MCF 10A (cell line): ENCODE results near the gene RPH3AL. TPM values are rescaled to one million over a fixed set of nuclear protein-coding genes. Genes with fewer than 3 reads are reported as not detected.
"Not testable (repeated sequence)": the region's sequence is repeated elsewhere in the genome, so short reads cannot be mapped to it uniquely, and the experiment has no call there.

ENCODE experiments used
- BruUV-seq: library from RNA; stranded (reverse); fragments of 400-500 nt; replicated peaks from 2 replicates; lab custom pipeline; 2021; lab: Mats Ljungman, UMichigan
- CTCF ChIA-PET: fragments of 300-600 bp; sonication (Branson Sonifier 250); formaldehyde crosslinking; extraction: SDS; loops from one replicate; lab custom pipeline; 2021; ENCODE audit warnings: antibody characterized with exemption, inconsistent platforms; lab: Yijun Ruan, JAX
- POLR2A ChIA-PET: fragments of 300-600, 350-650 bp; sonication (Branson Sonifier 250); formaldehyde crosslinking; extraction: SDS; loops from one replicate; lab custom pipeline; 2020; ENCODE audit warnings: antibody characterized with exemption, inconsistent platforms; lab: Yijun Ruan, JAX
- DNase-seq: peaks from one replicate; pipeline ENCODE4 v3.0.0-alpha.2; 2018; ENCODE audit not compliant: unreplicated experiment
- H3K27ac Mint-ChIP-seq: one replicate; pipeline ENCODE4 v1.8.0; 2022; ENCODE audit warnings: mild to moderate bottlenecking, low read depth, mixed read lengths; ENCODE audit not compliant: unreplicated experiment
- H3K27me3 Mint-ChIP-seq: one replicate; pipeline ENCODE4 v1.8.0; 2022; ENCODE audit warnings: mixed read lengths; ENCODE audit not compliant: insufficient read depth, unreplicated experiment
- H3K36me3 Mint-ChIP-seq: one replicate; pipeline ENCODE4 v1.8.0; 2022; ENCODE audit warnings: mild to moderate bottlenecking, moderate library complexity, mixed read lengths; ENCODE audit not compliant: insufficient read depth, unreplicated experiment
- H3K4me1 Mint-ChIP-seq: one replicate; pipeline ENCODE4 v1.8.0; 2022; ENCODE audit warnings: mixed read lengths; ENCODE audit not compliant: insufficient read depth, unreplicated experiment
- H3K4me3 Mint-ChIP-seq: one replicate; pipeline ENCODE4 v1.8.0; 2022; ENCODE audit warnings: mild to moderate bottlenecking, moderate library complexity, mixed read lengths; ENCODE audit not compliant: unreplicated experiment
- H3K9me3 Mint-ChIP-seq: one replicate; pipeline ENCODE4 v1.8.0; 2022; ENCODE audit warnings: mixed read lengths; ENCODE audit not compliant: unreplicated experiment
- intact Hi-C: fragments of 100-400 bp; cut with micrococcal nuclease; formaldehyde crosslinking; loops from 2 replicates; pipeline ENCODE4 v1.14.1; 2022
- total RNA-seq: library from RNA; stranded (reverse); gene quantifications from 2 replicates; pipeline ENCODE4 v1.2.3, GENCODE V29; 2022
- TF ChIP-seq, protein P1 (sequence below): fragments of 200-600 bp; IDR thresholded peaks from one replicate; pipeline ENCODE4 v1.8.0; 2022; ENCODE audit warnings: antibody characterized with exemption, mild to moderate bottlenecking; ENCODE audit not compliant: unreplicated experiment

Gene RPH3AL
- total RNA-seq, 1 experiment from 2014 or later, result 0.89 TPM

GRCh38 chr17:246851-247421 lies 105.7 kb downstream of the RPH3AL start:
- peaks cover 11% of the 10 kb centered on the region for H3K27me3 Mint-ChIP-seq
- peaks cover 4% of the 10 kb centered on the region for H3K36me3 Mint-ChIP-seq
- POLR2A ChIA-PET, result no interaction called here
- H3K4me3 Mint-ChIP-seq, result no peak overlapping the region
- H3K27ac Mint-ChIP-seq, result no peak overlapping the region
- TF ChIP-seq, protein P1, sequence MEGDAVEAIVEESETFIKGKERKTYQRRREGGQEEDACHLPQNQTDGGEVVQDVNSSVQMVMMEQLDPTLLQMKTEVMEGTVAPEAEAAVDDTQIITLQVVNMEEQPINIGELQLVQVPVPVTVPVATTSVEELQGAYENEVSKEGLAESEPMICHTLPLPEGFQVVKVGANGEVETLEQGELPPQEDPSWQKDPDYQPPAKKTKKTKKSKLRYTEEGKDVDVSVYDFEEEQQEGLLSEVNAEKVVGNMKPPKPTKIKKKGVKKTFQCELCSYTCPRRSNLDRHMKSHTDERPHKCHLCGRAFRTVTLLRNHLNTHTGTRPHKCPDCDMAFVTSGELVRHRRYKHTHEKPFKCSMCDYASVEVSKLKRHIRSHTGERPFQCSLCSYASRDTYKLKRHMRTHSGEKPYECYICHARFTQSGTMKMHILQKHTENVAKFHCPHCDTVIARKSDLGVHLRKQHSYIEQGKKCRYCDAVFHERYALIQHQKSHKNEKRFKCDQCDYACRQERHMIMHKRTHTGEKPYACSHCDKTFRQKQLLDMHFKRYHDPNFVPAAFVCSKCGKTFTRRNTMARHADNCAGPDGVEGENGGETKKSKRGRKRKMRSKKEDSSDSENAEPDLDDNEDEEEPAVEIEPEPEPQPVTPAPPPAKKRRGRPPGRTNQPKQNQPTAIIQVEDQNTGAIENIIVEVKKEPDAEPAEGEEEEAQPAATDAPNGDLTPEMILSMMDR, result no peak
- H3K9me3 Mint-ChIP-seq, result peaks cover 10% of the 10 kb centered on the region
- no peaks in the 10 kb centered on the region for H3K4me1 Mint-ChIP-seq
- intact Hi-C loops, result no loop called here
- CTCF ChIA-PET, result no interaction called here
- BruUV-seq, result no TSS peak
- no peak for DNase-seq

DNA sequence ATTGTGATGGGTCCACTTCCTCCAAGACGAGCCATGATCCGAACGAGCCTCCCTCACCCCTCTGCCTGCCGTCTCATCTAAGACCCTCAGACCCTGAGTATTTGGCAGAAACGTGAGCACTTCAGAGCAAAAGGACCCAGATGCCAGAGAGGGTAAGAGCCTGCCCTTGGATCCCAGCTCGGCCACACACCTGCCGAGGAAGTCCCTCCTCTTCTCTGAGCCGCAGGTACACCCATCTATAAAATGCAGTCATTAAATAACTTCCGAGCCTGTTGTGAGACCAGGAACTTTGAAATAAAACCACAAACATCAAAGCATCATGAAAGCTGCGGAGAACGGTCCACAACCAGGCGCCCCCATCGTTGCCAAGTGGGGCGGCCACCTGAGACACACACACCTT lies 106.4 kb downstream of the RPH3AL start:
- no TSS peak for BruUV-seq
- H3K27me3 Mint-ChIP-seq, result peaks cover 11% of the 10 kb centered on the region
- intact Hi-C loops, result no loop called here
- H3K4me1 Mint-ChIP-seq, result no peaks in the 10 kb centered on the region
- H3K36me3 Mint-ChIP-seq, result peaks cover 4% of the 10 kb centered on the region
- H3K27ac Mint-ChIP-seq, result no peak overlapping the region
- no peak overlapping the region for H3K4me3 Mint-ChIP-seq
- ChIA-PET POLR2A (no interaction called here), CTCF (no interaction called here)
- peaks cover 10% of the 10 kb centered on the region for H3K9me3 Mint-ChIP-seq
- no peak for DNase-seq
- TF ChIP-seq, protein P1, result no peak

DNA sequence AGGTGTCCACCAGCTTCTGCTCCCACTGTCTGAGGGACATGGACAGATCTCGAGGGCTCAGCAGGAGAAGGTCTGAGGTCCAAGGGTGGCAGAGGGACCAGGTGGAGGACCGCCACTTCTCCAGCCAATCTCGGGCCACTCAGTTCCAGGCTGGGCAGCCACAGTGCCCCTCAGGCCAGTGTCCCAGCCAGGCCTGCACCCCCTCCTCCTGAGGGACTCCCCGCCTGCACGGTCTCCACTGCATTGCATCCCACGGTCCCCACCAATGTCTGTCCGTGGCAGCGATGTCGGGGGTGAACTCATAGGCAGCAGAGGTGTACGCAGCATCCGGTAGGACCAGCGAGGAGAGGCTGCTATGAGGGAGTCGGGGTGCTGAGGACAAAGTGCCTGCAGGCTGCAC lies 107.0 kb downstream of the RPH3AL start:
- TF ChIP-seq, protein P1, result no peak
- peaks cover 4% of the 10 kb centered on the region for H3K36me3 Mint-ChIP-seq
- peaks cover 11% of the 10 kb centered on the region for H3K27me3 Mint-ChIP-seq
- peaks cover 10% of the 10 kb centered on the region for H3K9me3 Mint-ChIP-seq
- intact Hi-C loops, result no loop called here
- H3K4me1 Mint-ChIP-seq, result no peaks in the 10 kb centered on the region
- CTCF ChIA-PET, result interaction anchor here (0.6 kb wide), 1 partner anchor 85 kb away, joined by 3 read pairs; no protein-coding TSS in a partner anchor
- no peak overlapping the region for H3K4me3 Mint-ChIP-seq
- H3K27ac Mint-ChIP-seq, result no peak overlapping the region
- POLR2A ChIA-PET, result no interaction called here
- DNase-seq, result no peak
- no TSS peak for BruUV-seq

DNA sequence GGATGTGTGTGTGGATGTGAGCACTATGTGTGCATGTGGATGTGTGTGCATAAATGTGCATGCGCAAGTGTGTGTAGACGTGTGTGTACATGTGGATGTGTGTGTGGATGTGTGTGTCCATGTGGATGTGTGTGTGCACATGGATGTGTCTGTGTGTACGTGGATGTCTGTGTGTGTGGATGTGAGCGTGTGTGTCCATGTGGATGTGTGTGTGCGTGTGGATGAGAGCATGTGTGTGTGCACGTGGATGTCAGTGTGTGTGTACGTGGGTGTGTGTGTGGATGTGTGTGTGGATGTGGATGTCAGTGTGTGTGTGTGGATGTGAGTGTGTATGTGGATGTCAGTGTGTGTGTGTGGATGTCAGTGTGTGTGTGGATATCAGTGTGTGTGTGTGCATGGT lies 107.6 kb downstream of the RPH3AL start:
- H3K4me1 Mint-ChIP-seq, result no peaks in the 10 kb centered on the region
- ChIA-PET POLR2A (no interaction called here), CTCF (interaction anchor here (0.6 kb wide), 1 partner anchor 84 kb away, joined by 3 read pairs; no protein-coding TSS in a partner anchor)
- peaks cover 11% of the 10 kb centered on the region for H3K27me3 Mint-ChIP-seq
- H3K4me3 Mint-ChIP-seq, result no peak overlapping the region
- peaks cover 4% of the 10 kb centered on the region for H3K36me3 Mint-ChIP-seq
- BruUV-seq, result no TSS peak
- no peak overlapping the region for H3K27ac Mint-ChIP-seq
- H3K9me3 Mint-ChIP-seq, result peaks cover 10% of the 10 kb centered on the region
- DNase-seq, result no peak
- TF ChIP-seq, protein P1, result no peak
- intact Hi-C loops, result no loop called here

DNA sequence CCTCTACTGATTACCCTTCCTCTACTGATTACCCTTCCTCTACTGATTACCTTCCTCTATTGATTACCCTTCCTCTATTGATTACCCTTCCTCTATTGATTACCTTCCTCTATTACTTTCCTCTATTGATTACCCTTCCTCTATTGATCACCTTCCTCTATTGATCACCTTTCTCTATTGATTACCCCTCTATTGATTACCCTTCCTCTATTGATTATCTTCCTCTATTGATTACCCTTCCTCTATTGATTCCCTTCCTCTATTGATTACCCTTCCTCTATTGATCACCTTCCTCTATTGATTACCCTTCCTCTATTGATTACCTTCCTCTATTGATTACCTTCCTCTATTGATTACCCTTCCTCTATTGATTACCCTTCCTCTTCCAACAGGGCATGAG lies 108.7 kb downstream of the RPH3AL start:
- peaks cover 11% of the 10 kb centered on the region for H3K27me3 Mint-ChIP-seq
- not testable (repeated sequence) for BruUV-seq, H3K4me3 Mint-ChIP-seq

More for the DNA sequence above, 108.7 kb downstream of the RPH3AL start:
- DNase-seq, H3K36me3 Mint-ChIP-seq, H3K27ac Mint-ChIP-seq, H3K9me3 Mint-ChIP-seq, POLR2A ChIA-PET, H3K4me1 Mint-ChIP-seq, intact Hi-C loops, CTCF ChIA-PET: not testable (repeated sequence)
